Right lobe of liver (tissue), 6 donors: ENCODE results near the gene GTF3C2. TPM values are rescaled to one million over a fixed set of nuclear protein-coding genes. Genes with fewer than 3 reads are reported as not detected.

ENCODE experiments used
- ATAC-seq, 4 donors: fragments of 200-7000 bp; cut with Tn5 transposase; one replicate each; pipeline ENCODE4 v1.9.1; 2020; ENCODE audit warnings: mild to moderate bottlenecking in 4 of 4, moderate library complexity in 4 of 4
- DNase-seq, 3 donors: peaks; one replicate each; pipeline ENCODE4 v3.0.0-alpha.2; 2020
- H3K27ac ChIP-seq, 3 donors: fragments of 200-600 bp; one replicate each; pipeline ENCODE4 v1.8.0; 2022
- H3K27me3 ChIP-seq, 2 donors: fragments of 200-600 bp; one replicate each; pipeline ENCODE4 v1.8.0; 2022
- H3K36me3 ChIP-seq, 4 donors: fragments of 200-600 bp; sonication (generic) in 1 of 4; one replicate each; pipeline versions ENCODE4 v1.5.1 to v1.8.0; 2017 to 2022; ENCODE audit warnings: control low read depth in 1 of 4
- H3K4me1 ChIP-seq, 4 donors: fragments of 200-600 bp; sonication (generic) in 1 of 4; one replicate each; pipeline versions ENCODE4 v1.5.1 to v1.8.0; 2017 to 2022; ENCODE audit warnings: control low read depth in 1 of 4
- H3K4me3 ChIP-seq, 3 donors: fragments of 200-600 bp; one replicate each; pipeline ENCODE4 v1.8.0; 2022
- H3K9me3 ChIP-seq, 4 donors: fragments of 200-600 bp; sonication (generic) in 1 of 4; one replicate each; pipeline versions ENCODE4 v1.5.1 to v1.8.0; 2017 to 2022; ENCODE audit warnings: control low read depth in 1 of 4
- CTCF ChIP-seq, 4 donors: fragments of 200-600 bp in 3 of 4; fragments of 450-650 bp in 1 of 4; IDR thresholded peaks; one replicate each; pipeline versions ENCODE4 v1.5.1 to v1.8.0; 2016 to 2022; ENCODE audit warnings: antibody characterized with exemption in 4 of 4, mild to moderate bottlenecking in 2 of 4
- POLR2A ChIP-seq: fragments of 450-650 bp; IDR thresholded peaks from one replicate; pipeline ENCODE4 v1.6.1; 2017; ENCODE audit warnings: antibody characterized with exemption, mild to moderate bottlenecking
- WGBS: methylation state at CpG from one replicate; pipeline ENCODE4 v1.1.6; 2018; ENCODE audit warnings: low coverage, low lambda C conversion rate; ENCODE audit not compliant: insufficient coverage; ENCODE audit errors: missing lambda C conversion rate; 5-methylcytosine and 5-hydroxymethylcytosine counted together
- intact Hi-C, 2 donors: fragments of 100-400 bp; cut with DNase I; formaldehyde crosslinking; loops; one replicate each; pipeline versions ENCODE4 v1.11.2 to v1.14.1; 2022
- total RNA-seq, 6 experiments: library from RNA; depleted of rRNA in 2 of 6; stranded (reverse); fragments of >200 nt in 2 of 6; fragmentation: NEBNext Ultra II Directional in 3 of 6; extraction: Animal tissue kit (Norgen Biotek cat#: 25700) in 3 of 6; gene quantifications; one replicate each; pipeline versions ENCODE4 v1.1.0 to v1.2.4, GENCODE V29; 2016 to 2023
- donor health status: DM: no; HTN: yes; CAD: no.
- donor health status: DM: no; HTN: no; CAD: no.
- donor health status: DM: no; HTN: no; CAD: no.
- donor health status: DM: no; HTN: yes; CAD: no.
- donor health status: DM: no; HTN: yes; CAD: no.

GTF3C2 gene
- total RNA-seq, 6 experiments from 2014 or later, result 13.4 to 20.1 (median 16.8) TPM

GRCh38 chr2:27297195-27297594 lies 59.4 kb downstream of the GTF3C2 start:
- Histone ChIP-seq H3K36me3 (no peaks in the 10 kb centered on the region), H3K9me3 (no peaks in the 10 kb centered on the region), H3K27me3 (no peaks in the 10 kb centered on the region), H3K4me1 (peaks cover 0 to 14% (median 6%) of the 10 kb centered on the region in 4 donors), H3K4me3 (no peak overlapping the region), H3K27ac (no peak overlapping the region)
- DNase-seq (no peak), ATAC-seq (no peak)
- intact Hi-C loops, result loop anchor here in 1 of 2 donors (10.0 kb wide), 1 partner anchor 202 kb away; no protein-coding TSS in a partner anchor
- no peak for TF ChIP-seq POLR2A
- no peak for TF ChIP-seq CTCF (IDR thresholded peaks at IDR 0.05)
- WGBS, result no CpG with 5 or more reads among the region's 3 CpGs

- Histone ChIP-seq H3K4me1 (peaks cover 0 to 14% (median 6%) of the 10 kb centered on the region in 4 donors), H3K27ac (no peak overlapping the region), H3K4me3 (no peak overlapping the region), H3K36me3 (no peaks in the 10 kb centered on the region), H3K9me3 (no peaks in the 10 kb centered on the region), H3K27me3 (no peaks in the 10 kb centered on the region)
- intact Hi-C loops, result loop anchor here in 1 of 2 donors (10.0 kb wide), 1 partner anchor 202 kb away; no protein-coding TSS in a partner anchor
- 60% methylated on average over 2 of the region's 4 CpGs for WGBS
- DNase-seq, result no peak
- no peak for ATAC-seq
- TF ChIP-seq POLR2A (no peak), CTCF (IDR thresholded peaks at IDR 0.05) (no peak)
These were observed 60.1 kb downstream of the GTF3C2 start for GRCh38 chr2:27296481-27296880.

- DNase-seq (no peak), ATAC-seq (no peak)
- Histone ChIP-seq H3K36me3 (no peaks in the 10 kb centered on the region), H3K27ac (no peak overlapping the region), H3K4me1 (peaks cover 0 to 14% (median 6%) of the 10 kb centered on the region in 4 donors), H3K4me3 (no peak overlapping the region), H3K9me3 (no peaks in the 10 kb centered on the region), H3K27me3 (no peaks in the 10 kb centered on the region)
- TF ChIP-seq POLR2A, result no peak
- no peak for TF ChIP-seq CTCF (IDR thresholded peaks at IDR 0.05)
- WGBS, result 40% methylated on average over 5 of the region's 8 CpGs
- intact Hi-C loops, result loop anchor here in 1 of 2 donors (10.0 kb wide), 1 partner anchor 200 kb away; no protein-coding TSS in a partner anchor
These were observed 61.6 kb downstream of the GTF3C2 start for GRCh38 chr2:27294928-27295327.

GRCh38 chr2:27291865-27292264 lies 64.7 kb downstream of the GTF3C2 start:
- TF ChIP-seq CTCF (IDR thresholded peaks at IDR 0.05) (no peak), POLR2A (no peak)
- WGBS, result 73% methylated on average over 3 of the region's 6 CpGs
- Histone ChIP-seq H3K4me3 (no peak overlapping the region), H3K27ac (no peak overlapping the region), H3K27me3 (no peaks in the 10 kb centered on the region), H3K36me3 (no peaks in the 10 kb centered on the region), H3K9me3 (no peaks in the 10 kb centered on the region), H3K4me1 (peaks cover 0 to 19% (median 6%) of the 10 kb centered on the region in 4 donors)
- DNase-seq, result no peak
- no peak for ATAC-seq
- intact Hi-C loops, result loop anchor here in 1 of 2 donors (10.0 kb wide), 1 partner anchor 197 kb away; no protein-coding TSS in a partner anchor
